ENCODE measurements around the gene UQCC2.

GRCh38 chr6:33725222-33725621 lies 13.7 kb upstream of the UQCC2 start:
- TF ChIP-seq CTCF (IDR thresholded peaks at IDR 0.05) (no peak), POLR2AphosphoS5 (IDR thresholded peaks at IDR 0.05) (no peak)

Data from prostate gland (tissue), 2 donors.